Esophagus mucosa (tissue), 1 donor: ENCODE data around the gene SHISA3. TPM values are rescaled to one million over a fixed set of nuclear protein-coding genes. Genes with fewer than 3 reads are reported as not detected.

ENCODE experiments used
- total RNA-seq: library from RNA; stranded (reverse); gene quantifications from one replicate; pipeline ENCODE4 v1.2.4, GENCODE V29; 2023
- donor health status: DM: yes; HTN: yes; CAD: no.

Gene SHISA3
- total RNA-seq, 1 donor from 2014 or later, result not detected

Other genes starting within 250 kb of the SHISA3 start
- gene BEND4, start 244.8 kb upstream of the SHISA3 start, total RNA-seq, result 0.08 TPM